Activated CD4-positive, alpha-beta T cell treated with anti-CD3 and anti-CD28 coated beads, Interleukin-2, amount 50 U/mL, for 24 hours (primary cell): Measurements from ENCODE around the gene DSCAM.

Source experiments
- DNase-seq, 2 donors: peaks; one replicate each; pipeline ENCODE4 v3.0.0-alpha.2; 2020; ENCODE audit warnings: low read depth in 1 of 2, low spot score in 1 of 2

DSCAM gene

GRCh38 chr21:40556442-40556968 lies 290.5 kb downstream of the DSCAM start:
- no peak for DNase-seq

DNA sequence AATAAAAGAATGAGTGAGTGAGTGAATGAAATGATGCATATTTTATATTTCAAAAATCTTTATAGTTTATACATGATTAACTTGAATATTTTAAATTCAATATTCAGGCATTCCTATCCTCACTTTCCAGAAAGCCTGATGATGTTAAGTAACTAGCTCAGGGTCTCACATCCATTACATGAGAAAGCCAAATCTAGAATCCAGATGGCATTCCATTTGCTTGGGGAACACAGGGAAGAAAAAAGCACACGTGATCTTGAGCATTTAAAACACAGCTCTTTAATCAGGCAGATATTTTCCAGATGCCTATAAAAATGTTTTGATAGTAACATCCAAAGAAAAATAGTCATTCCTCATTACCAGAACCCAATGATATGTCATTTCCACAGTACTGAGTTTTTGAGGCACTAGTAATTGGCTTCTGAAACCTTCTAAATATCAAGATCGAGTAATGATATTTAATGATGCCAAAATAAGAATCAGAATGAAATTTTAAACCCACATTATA lies 291.9 kb downstream of the DSCAM start:
- DNase-seq, result no peak

- no peak for DNase-seq
Observed at GRCh38 chr21:40553781-40554180, 293.2 kb downstream of the DSCAM start.

GRCh38 chr21:40547906-40548513 lies 298.9 kb downstream of the DSCAM start:
- no peak for DNase-seq

GRCh38 chr21:40546647-40547046 lies 300.3 kb downstream of the DSCAM start:
- DNase-seq, result no peak

DNA sequence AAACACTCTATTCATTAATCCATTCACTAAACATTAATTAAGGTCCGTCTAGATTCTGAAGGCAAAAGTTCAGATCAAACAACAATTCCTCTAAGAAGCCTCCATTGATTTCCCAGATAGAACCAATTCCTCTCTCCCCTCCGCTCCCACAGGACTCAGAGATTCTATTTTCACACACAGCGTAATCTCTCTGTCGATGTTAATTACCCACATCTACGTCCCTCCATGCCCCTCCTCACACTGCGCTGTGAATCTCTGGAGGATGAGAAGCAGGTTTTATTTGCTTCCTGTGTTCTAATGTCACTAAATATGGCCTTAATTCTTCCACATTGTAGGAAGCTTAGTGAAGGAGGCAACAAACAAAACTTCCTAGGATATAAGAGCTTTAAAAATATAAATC lies 306.7 kb downstream of the DSCAM start:
- DNase-seq, result no peak

GRCh38 chr21:40534886-40535285 lies 312.1 kb downstream of the DSCAM start:
- no peak for DNase-seq

DNA sequence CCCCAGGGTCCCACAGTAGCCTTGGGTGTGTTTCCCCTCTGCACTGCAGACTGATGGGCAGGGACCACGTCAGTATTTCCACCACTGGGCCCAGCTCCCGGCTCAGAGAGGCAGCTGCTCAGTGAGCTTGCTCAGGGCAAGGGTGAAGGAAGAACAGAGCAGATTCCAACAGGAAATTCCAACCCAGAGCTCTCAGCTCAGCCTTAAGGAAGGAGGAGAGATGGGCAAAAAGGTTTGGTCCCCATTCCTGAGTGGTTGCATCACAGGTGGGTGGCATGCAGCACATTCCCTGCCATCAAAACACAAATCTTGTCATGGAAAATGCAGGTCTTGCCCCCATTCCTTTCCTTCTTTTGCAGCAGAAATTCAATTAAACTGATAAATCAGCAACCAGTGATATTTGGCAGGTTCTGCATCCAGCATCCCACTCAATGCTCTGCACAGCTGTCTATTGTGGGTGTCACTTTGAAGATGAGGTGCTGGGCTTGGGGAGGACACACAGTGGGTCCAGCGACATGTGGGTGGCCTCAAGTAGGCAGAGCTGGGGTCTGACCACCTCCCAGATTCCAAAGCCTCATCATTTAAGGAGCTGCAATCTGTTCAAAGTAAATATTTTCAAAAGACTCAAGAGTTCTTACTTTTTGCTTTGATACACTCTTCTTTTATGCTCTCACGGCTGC lies 315.4 kb downstream of the DSCAM start:
- no peak for DNase-seq

GRCh38 chr21:40531016-40531415 lies 315.9 kb downstream of the DSCAM start:
- DNase-seq, result no peak

- no peak for DNase-seq
Observed at GRCh38 chr21:40517646-40518045, 329.3 kb downstream of the DSCAM start.

- no peak for DNase-seq
Observed at GRCh38 chr21:40516335-40516734, 330.6 kb downstream of the DSCAM start.

DNA sequence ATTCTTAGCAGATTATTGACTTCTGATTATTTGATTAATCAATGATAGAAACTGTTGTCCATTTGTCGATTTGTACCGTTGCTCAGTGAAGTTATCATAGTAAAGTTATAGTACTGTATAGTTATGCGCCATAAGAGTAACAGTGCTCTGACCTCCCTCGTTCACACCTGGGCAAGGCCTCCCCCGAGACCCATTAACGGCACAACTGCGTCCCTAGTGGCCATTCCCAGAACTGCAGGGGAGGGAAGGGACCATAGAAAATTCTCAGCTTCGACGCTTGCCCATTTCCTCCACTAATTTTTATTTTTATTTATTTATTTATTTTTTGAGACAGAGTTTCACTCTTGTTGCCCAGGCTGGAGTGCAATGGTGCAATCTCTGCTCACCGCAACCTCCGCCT lies 334.4 kb downstream of the DSCAM start:
- DNase-seq, result no peak

DNA sequence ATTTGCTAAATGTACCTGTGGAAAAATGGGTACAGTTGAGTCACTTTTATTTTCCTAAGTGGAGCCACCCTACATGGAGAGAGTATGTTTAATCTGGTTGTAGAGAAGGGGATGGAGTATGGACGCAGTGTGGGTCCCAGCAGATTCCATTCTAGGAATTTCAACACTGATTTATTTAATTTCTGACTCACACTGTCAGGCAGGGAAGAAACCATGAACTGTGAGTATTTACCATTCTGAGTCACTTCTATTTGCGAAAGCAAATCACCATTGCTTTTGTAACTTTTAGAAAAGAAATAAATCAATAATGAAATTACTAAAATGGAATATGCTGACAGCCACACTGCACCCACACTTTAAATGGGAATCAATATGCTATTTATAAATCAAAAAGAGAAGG lies 339.0 kb downstream of the DSCAM start:
- DNase-seq, result no peak

DNA sequence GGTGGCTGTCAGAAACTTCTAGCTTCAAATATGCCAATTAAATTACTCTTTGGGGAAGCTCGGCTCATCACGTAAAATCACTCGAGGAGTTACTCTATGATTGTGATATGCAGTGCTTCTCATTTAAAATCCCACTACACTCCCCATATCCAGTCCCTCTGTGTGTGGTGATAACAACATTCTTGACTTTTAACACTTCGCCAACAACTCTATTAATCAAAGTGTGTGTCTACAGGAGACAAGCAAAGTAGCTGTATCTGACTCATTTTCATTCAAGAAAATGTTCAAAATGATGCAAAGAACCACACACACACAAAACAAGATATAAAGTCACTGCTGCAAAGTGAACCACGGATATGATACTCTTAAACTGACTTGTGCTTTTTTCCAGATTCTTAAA lies 341.3 kb downstream of the DSCAM start:
- DNase-seq, result no peak

- DNase-seq, result no peak
Observed at GRCh38 chr21:40505244-40505643, 341.7 kb downstream of the DSCAM start.

- no peak for DNase-seq
Observed at GRCh38 chr21:40504825-40505224, 342.1 kb downstream of the DSCAM start.

- no peak for DNase-seq
Observed at GRCh38 chr21:40496116-40496515, 350.8 kb downstream of the DSCAM start.

DNA sequence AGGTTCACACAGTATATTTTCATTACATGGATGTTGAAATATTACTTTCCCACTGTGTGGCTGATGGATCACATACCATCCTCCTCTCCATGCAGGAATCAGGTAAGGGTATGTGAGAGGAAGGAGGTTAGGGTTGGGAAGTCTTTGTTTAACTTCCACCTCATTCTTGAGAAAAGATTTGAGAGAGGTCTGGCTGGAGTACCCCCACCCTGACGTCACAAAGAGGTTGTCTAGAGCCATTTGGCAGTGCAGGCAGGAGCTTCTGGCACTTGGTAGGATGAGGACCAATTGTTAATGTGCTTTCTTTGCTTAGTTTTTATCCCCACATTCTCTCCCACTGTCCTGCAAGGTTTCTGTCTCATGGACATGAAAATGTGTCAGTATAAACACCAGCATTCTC lies 356.6 kb downstream of the DSCAM start:
- DNase-seq, result no peak

GRCh38 chr21:40489001-40489400 lies 358.0 kb downstream of the DSCAM start:
- no peak for DNase-seq

DNA sequence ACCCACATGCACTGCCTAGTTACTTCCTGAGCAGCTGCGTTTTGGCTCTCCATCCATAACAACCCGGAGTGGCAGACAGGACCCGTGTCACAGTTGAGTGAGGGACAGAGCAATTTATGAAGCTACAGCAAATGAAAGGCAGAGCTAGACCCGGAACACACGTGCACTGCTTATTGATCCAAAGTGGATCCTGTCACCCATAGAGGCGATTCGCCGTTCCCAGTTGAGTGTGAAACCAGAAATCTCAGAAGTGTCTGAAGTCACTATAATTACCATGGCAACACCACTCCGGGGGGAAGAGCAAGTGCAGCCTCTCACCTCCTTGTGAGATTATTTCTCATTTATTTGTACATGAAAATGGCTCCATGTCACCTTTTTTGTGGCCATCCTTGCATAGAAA lies 365.2 kb downstream of the DSCAM start:
- no peak for DNase-seq

- no peak for DNase-seq
Observed at GRCh38 chr21:40474513-40474912, 372.4 kb downstream of the DSCAM start.

DNA sequence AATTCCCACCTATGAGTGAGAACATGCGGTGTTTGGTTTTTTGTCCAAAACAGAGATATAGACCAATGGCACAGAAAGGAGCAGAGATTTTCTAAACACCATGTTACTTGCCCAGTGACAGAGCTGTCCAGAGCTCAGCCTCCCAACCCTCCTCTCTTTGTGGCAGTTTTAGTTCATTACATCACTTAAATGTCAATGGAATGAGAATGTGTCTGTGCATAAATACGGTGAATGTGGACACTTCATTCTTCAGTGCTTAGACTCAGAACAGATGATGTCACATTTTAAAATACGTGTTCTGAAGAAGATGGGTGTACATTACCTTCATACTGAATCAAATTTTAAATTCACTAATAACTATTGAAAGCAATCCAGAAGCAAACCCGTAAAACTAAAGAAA lies 374.9 kb downstream of the DSCAM start:
- no peak for DNase-seq

DNA sequence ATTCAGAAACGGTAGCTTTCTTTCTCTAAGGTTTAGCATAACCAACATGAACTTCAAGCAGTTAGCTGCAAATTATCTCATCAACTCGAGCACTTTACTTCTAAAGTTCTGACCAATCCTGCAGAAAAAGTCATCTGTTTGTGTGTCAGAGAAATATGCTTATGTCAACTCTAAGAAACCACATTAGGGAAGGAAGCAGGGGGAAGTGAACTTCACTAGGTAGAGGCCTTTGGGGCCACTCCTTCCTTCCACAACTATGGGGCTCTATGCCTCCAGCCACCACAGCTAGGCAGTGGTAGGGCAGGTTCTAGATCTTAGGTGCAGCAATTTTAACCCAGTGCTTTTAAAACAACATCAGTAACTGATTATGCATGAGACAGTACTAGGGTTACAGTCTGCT lies 375.9 kb downstream of the DSCAM start:
- no peak for DNase-seq
